H1 (cell line): ENCODE measurements around the gene DRAP1. TPM values are rescaled to one million over a fixed set of nuclear protein-coding genes. Genes with fewer than 3 reads are reported as not detected.

Experiments
- CTCF ChIA-PET: fragments of 300-600 bp; sonication (Branson Sonifier 250); formaldehyde crosslinking; loops from one replicate; lab custom pipeline; 2021; ENCODE audit not compliant: partially characterized antibody; lab: Charles Lee
- POLR2A ChIA-PET: fragments of 300-600 bp; sonication (Branson Sonifier 250); formaldehyde crosslinking; loops from one replicate; lab custom pipeline; 2021; ENCODE audit warnings: inconsistent platforms; ENCODE audit not compliant: partially characterized antibody; lab: Charles Lee
- DNase-seq, 2 experiments: peaks; one replicate each; pipeline versions ENCODE4 v3.0.0 to v3.0.0-alpha.2; 2010 to 2022; ENCODE audit warnings: low spot score in 2 of 2, low read depth in 1 of 2, mixed read lengths in 1 of 2
- FAIRE-seq: peaks from 2 replicates; lab custom pipeline; 2011; peaks lifted over from hg19 to GRCh38; lab: Jason Lieb, UNC
- H2AFZ ChIP-seq: 2 replicates; pipeline ENCODE4 v1.8.1; 2012; ENCODE audit warnings: low read length, inconsistent platforms
- H2AK5ac ChIP-seq: 2 replicates; pipeline ENCODE4 v1.6.1; 2013; ENCODE audit warnings: low read depth, low read length
- H2BK120ac ChIP-seq: replicated peaks from 2 replicates; pipeline ENCODE3; 2013; ENCODE audit warnings: low read depth, low read length, inconsistent platforms
- H2BK12ac ChIP-seq: 2 replicates; pipeline ENCODE4 v1.6.1; 2013; ENCODE audit warnings: low read depth, low read length
- H2BK15ac ChIP-seq: 2 replicates; pipeline ENCODE4 v1.6.1; 2013; ENCODE audit warnings: low read length
- H2BK20ac ChIP-seq: 2 replicates; pipeline ENCODE4 v1.6.1; 2013; ENCODE audit warnings: low read length
- H2BK5ac ChIP-seq: 2 replicates; pipeline ENCODE4 v1.6.1; 2013; ENCODE audit warnings: low read depth, low read length
- H3K14ac ChIP-seq: 2 replicates; pipeline ENCODE4 v1.6.1; 2013; ENCODE audit warnings: inconsistent platforms; ENCODE audit not compliant: insufficient read length
- H3K18ac ChIP-seq: 2 replicates; pipeline ENCODE4 v1.6.1; 2013; ENCODE audit warnings: low read length; ENCODE audit errors: extremely low read depth
- H3K23ac ChIP-seq: 2 replicates; pipeline ENCODE4 v1.6.1; 2013; ENCODE audit warnings: inconsistent platforms; ENCODE audit not compliant: insufficient read length
- H3K23me2 ChIP-seq: 2 replicates; pipeline ENCODE4 v1.6.1; 2013; ENCODE audit warnings: low read depth, low read length
- H3K27ac ChIP-seq: 2 replicates; pipeline ENCODE4 v1.6.1; 2011; ENCODE audit warnings: low read depth, low read length, inconsistent platforms
- H3K27me3 ChIP-seq, 4 experiments: replicated peaks in 1 of 4; 1 replicate in 1 of 4; 2 replicates in 3 of 4; pipeline versions ENCODE4 v1.6.1 to v1.8.1; 2011 to 2013; ENCODE audit warnings: low read length in 3 of 4, mild to moderate bottlenecking in 3 of 4, inconsistent platforms in 2 of 4, mixed read lengths in 2 of 4, moderate library complexity in 1 of 4; ENCODE audit not compliant: control insufficient read depth in 3 of 4, insufficient read depth in 3 of 4; ENCODE audit errors: extremely low read depth in 1 of 4
- H3K36me3 ChIP-seq, 4 experiments: 2 replicates each; pipeline versions ENCODE4 v1.6.1 to v1.8.1; 2011 to 2013; ENCODE audit warnings: mild to moderate bottlenecking in 4 of 4, low read length in 3 of 4, moderate library complexity in 2 of 4, control low read depth in 1 of 4, inconsistent platforms in 1 of 4; ENCODE audit not compliant: insufficient read depth in 4 of 4, control insufficient read depth in 2 of 4
- H3K4ac ChIP-seq: replicated peaks from 2 replicates; pipeline ENCODE3; 2013; ENCODE audit warnings: low read length, low read depth, mixed read lengths, inconsistent platforms; ENCODE audit not compliant: insufficient read length
- H3K4me1 ChIP-seq, 4 experiments: replicated peaks in 1 of 4; 1 replicate in 1 of 4; 2 replicates in 3 of 4; pipeline versions ENCODE4 v1.6.1 to v1.8.1; 2011 to 2013; ENCODE audit warnings: low read length in 3 of 4, inconsistent platforms in 2 of 4, mixed read lengths in 1 of 4; ENCODE audit not compliant: insufficient read depth in 4 of 4, control insufficient read depth in 3 of 4
- H3K4me2 ChIP-seq, 2 experiments: 2 replicates each; pipeline versions ENCODE4 v1.6.1 to v1.8.1; 2011 to 2013; ENCODE audit warnings: low read depth in 2 of 2, low read length in 2 of 2, control low read depth in 1 of 2, inconsistent platforms in 1 of 2, mild to moderate bottlenecking in 1 of 2; ENCODE audit not compliant: insufficient read depth in 1 of 2
- H3K4me3 ChIP-seq, 4 experiments: fragments of 200-600, 300-600 bp in 1 of 4; sonication (generic), shearing (Covaris generic), sonication (Bioruptor Twin) in 1 of 4; 2 replicates each; pipeline versions ENCODE4 v1.5.1 to v1.8.1; 2011 to 2016; ENCODE audit warnings: low read length in 4 of 4, low read depth in 3 of 4, control low read depth in 2 of 4, inconsistent platforms in 2 of 4, mild to moderate bottlenecking in 2 of 4, mixed read lengths in 1 of 4, moderate library complexity in 1 of 4; ENCODE audit not compliant: insufficient read depth in 2 of 4; ENCODE audit errors: extremely low read depth in 1 of 4
- H3K56ac ChIP-seq: replicated peaks from 2 replicates; pipeline ENCODE3; 2013; ENCODE audit warnings: low read depth, mild to moderate bottlenecking, mixed read lengths, low read length, inconsistent platforms; ENCODE audit not compliant: insufficient read length
- H3K79me1 ChIP-seq: 2 replicates; pipeline ENCODE4 v1.6.1; 2013; ENCODE audit warnings: low read depth, low read length, control low read depth
- H3K79me2 ChIP-seq, 2 experiments: 2 replicates each; pipeline versions ENCODE4 v1.6.1 to v1.8.1; 2012 to 2013; ENCODE audit warnings: low read length in 2 of 2, mild to moderate bottlenecking in 2 of 2, inconsistent platforms in 1 of 2; ENCODE audit not compliant: insufficient read depth in 2 of 2, control insufficient read depth in 1 of 2
- H3K9ac ChIP-seq, 4 experiments: replicated peaks in 1 of 4; 1 replicate in 1 of 4; 2 replicates in 3 of 4; pipeline versions ENCODE4 v1.6.1 to v1.8.1; 2011 to 2013; ENCODE audit warnings: low read depth in 3 of 4, low read length in 3 of 4, control low read depth in 2 of 4, mild to moderate bottlenecking in 2 of 4, moderate library complexity in 2 of 4, inconsistent platforms in 1 of 4; ENCODE audit errors: extremely low read depth in 1 of 4
- H3K9me3 ChIP-seq, 2 experiments: 2 replicates each; pipeline versions ENCODE4 v1.6.1 to v1.8.1; 2012 to 2013; ENCODE audit warnings: mild to moderate bottlenecking in 2 of 2, moderate library complexity in 2 of 2, control low read depth in 1 of 2, inconsistent platforms in 1 of 2, low read depth in 1 of 2, low read length in 1 of 2, mixed read lengths in 1 of 2; ENCODE audit not compliant: insufficient read depth in 2 of 2
- H4K20me1 ChIP-seq, 2 experiments: replicated peaks in 1 of 2; 2 replicates each; pipeline versions ENCODE3 to v1.8.1; 2011 to 2013; ENCODE audit warnings: inconsistent platforms in 2 of 2, low read length in 2 of 2, mild to moderate bottlenecking in 1 of 2; ENCODE audit not compliant: insufficient read depth in 2 of 2, control insufficient read depth in 1 of 2
- H4K5ac ChIP-seq: 2 replicates; pipeline ENCODE4 v1.6.1; 2013; ENCODE audit warnings: low read length, low read depth, mixed read lengths, inconsistent platforms; ENCODE audit not compliant: insufficient read length
- H4K8ac ChIP-seq: 2 replicates; pipeline ENCODE4 v1.8.0; 2013; ENCODE audit warnings: mild to moderate bottlenecking, moderate library complexity, low read length, inconsistent platforms; ENCODE audit not compliant: insufficient read depth; ENCODE audit errors: extremely low read depth
- H4K91ac ChIP-seq: replicated peaks from 2 replicates; pipeline ENCODE3; 2013; ENCODE audit warnings: low read length, mixed read lengths, inconsistent platforms; ENCODE audit not compliant: insufficient read length
- ASH2L ChIP-seq: fragments of 200-600, 300-600 bp; sonication (generic); IDR thresholded peaks from one replicate; pipeline ENCODE4 v1.7.1; 2017; ENCODE audit warnings: low read length
- CBX8 ChIP-seq: fragments of 300-800, 300-1000 bp; sonication (generic); IDR thresholded peaks from 2 replicates; pipeline ENCODE4 v1.7.1; 2016; ENCODE audit warnings: low read depth, low read length, borderline replicate concordance
- CEBPB ChIP-seq: IDR thresholded peaks from 2 replicates; pipeline ENCODE4 v1.6.1; 2012; ENCODE audit warnings: low read depth, low read length
- MAX ChIP-seq: IDR thresholded peaks from 2 replicates; pipeline ENCODE4 v1.6.1; 2012; ENCODE audit warnings: inconsistent platforms
- SIRT6 ChIP-seq: IDR thresholded peaks from one replicate; pipeline ENCODE4 v1.7.1; 2012; ENCODE audit warnings: low read length, inconsistent platforms
- SRF ChIP-seq: IDR thresholded peaks from 2 replicates; pipeline ENCODE4 v1.6.1; 2011; ENCODE audit warnings: mild to moderate bottlenecking, low read depth, low read length, moderate library complexity
- WGBS, 2 experiments: shearing (Covaris generic) in 1 of 2; methylation state at CpG; one replicate each; pipeline versions ENCODE4 v1.1.6 to v1.1.7; 2013 to 2015; ENCODE audit warnings: low lambda C conversion rate in 2 of 2, mixed read lengths in 2 of 2, inconsistent platforms in 1 of 2, low coverage in 1 of 2, missing lambda C conversion rate in 1 of 2; ENCODE audit not compliant: insufficient replicate concordance in 2 of 2, insufficient coverage in 1 of 2, insufficient read length in 1 of 2; ENCODE audit errors: extremely low coverage in 1 of 2, missing lambda C conversion rate in 1 of 2; 5-methylcytosine and 5-hydroxymethylcytosine counted together
- polyA plus RNA-seq, 7 experiments: library from polyadenylated mRNA; depleted of rRNA in 3 of 7; stranded (reverse) in 5 of 7; unstranded in 2 of 7; fragments of >200 nt in 5 of 7; fragments of 200-250 nt in 2 of 7; gene quantifications; 1 replicate in 5 of 7; 2 replicates in 1 of 7; 4 replicates in 1 of 7; pipeline versions ENCODE4 v1.2.1 to v1.2.3, GENCODE V29; 2011 to 2013; ENCODE audit warnings: missing spikeins in 2 of 7, mixed read lengths in 2 of 7
- total RNA-seq: library from RNA; stranded (reverse); fragmentation: NEBNext Ultra II Directional; extraction: Animal tissue kit (Norgen Biotek cat#: 25700); gene quantifications from 2 replicates; pipeline ENCODE4 v1.2.1, GENCODE V29; 2021

The DRAP1 gene
- total and polyA plus RNA-seq, 2 of the 8 experiments (the other 6 are each of a cell fraction or from before 2014, with no cell fraction given), result 62.5 to 98.7 TPM

DNA sequence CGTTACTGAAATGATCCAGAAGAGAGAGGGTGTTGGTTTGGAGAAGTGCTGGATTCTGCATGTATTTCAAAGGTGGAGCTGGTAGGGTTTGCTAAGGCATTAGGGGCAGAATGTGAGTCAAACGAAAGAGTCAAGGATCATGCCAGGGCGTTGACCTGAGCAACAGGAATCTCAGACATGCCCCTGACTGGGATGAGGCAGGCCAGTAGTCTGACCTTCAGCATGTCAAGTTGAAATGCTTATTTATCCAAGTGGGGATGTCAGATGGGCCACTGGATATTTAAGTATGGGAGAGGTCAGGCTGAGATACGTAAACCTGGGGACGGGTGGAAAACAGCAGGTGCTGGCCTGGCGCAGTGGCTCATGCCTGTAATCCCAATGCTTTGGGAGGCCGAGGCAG, 23.3 kb downstream of the DRAP1 start:
- no peak overlapping the region for H3K4me2 ChIP-seq
- H4K5ac ChIP-seq, result no peak overlapping the region
- H3K79me1 ChIP-seq, result no peaks in the 10 kb centered on the region
- H3K4me1 ChIP-seq, result peaks cover 3 to 23% (median 17%) of the 10 kb centered on the region in 4 experiments
- no peaks in the 10 kb centered on the region for H3K79me2 ChIP-seq
- H4K20me1 ChIP-seq, result no peaks in the 10 kb centered on the region
- TF ChIP-seq ASH2L, result no peak
- no peak for TF ChIP-seq CBX8
- TF ChIP-seq SIRT6, result no peak
- no peak for TF ChIP-seq CEBPB
- no peak for TF ChIP-seq SRF
- no peak for TF ChIP-seq MAX
- no peaks in the 10 kb centered on the region for H3K36me3 ChIP-seq
- no peak overlapping the region for H3K4ac ChIP-seq
- H3K14ac ChIP-seq, result no peak overlapping the region
- no peak overlapping the region for H3K9ac ChIP-seq
- no peak overlapping the region for H4K8ac ChIP-seq
- no peak overlapping the region for H4K91ac ChIP-seq
- FAIRE-seq, result no peak
- no peak overlapping the region for H3K56ac ChIP-seq
- no peaks in the 10 kb centered on the region for H3K27me3 ChIP-seq
- no peak overlapping the region for H2AFZ ChIP-seq
- ChIA-PET POLR2A (interaction anchor here (0.7 to 1.6 kb wide), 3 partner anchors 13 to 34 kb away, joined by 3 to 6 read pairs (median 3); no protein-coding TSS in a partner anchor), CTCF (interaction anchor here (0.6 to 3.4 kb wide), 6 partner anchors 10 to 104 kb away, joined by 3 to 18 read pairs (median 4); partner anchors contain the start of genes CCDC85B and FIBP)
- H2BK120ac ChIP-seq, result no peak overlapping the region
- DNase-seq, result no peak
- H3K27ac ChIP-seq, result no peak overlapping the region
- H3K23me2 ChIP-seq, result 0 out of 2 replicates have a peak, but pooled peaks cover 3% of the 10 kb centered on the region
- H3K23ac ChIP-seq, result no peak overlapping the region
- H3K4me3 ChIP-seq, result no peak overlapping the region
- H3K9me3 ChIP-seq, result no peaks in the 10 kb centered on the region
- no peak overlapping the region for H2BK12ac ChIP-seq
- peak overlapping the region; percentile 9; the same call in 1 of the 2 replicates for H2BK20ac ChIP-seq
- no peak overlapping the region for H3K18ac ChIP-seq
- no peak overlapping the region for H2BK15ac ChIP-seq
- 95% methylated on average over 7 of the region's 7 CpGs; no CpG with 5 or more reads in 1 of the 2 experiments for WGBS, 2 experiments
- H2AK5ac ChIP-seq, result no peak overlapping the region
- H2BK5ac ChIP-seq, result no peak overlapping the region
